ENCODE measurements around the gene SUMF1. TPM values are rescaled to one million over a fixed set of nuclear protein-coding genes. Genes with fewer than 3 reads are reported as not detected.

Gene SUMF1
- 27.9 and 49.6 TPM in 2 replicates for total RNA-seq (ENCODE audit: low replicate concordance)
- long read RNA-seq, transcript SUMF1-202 (8 exons, 1,447 nt) = minor isoform, 7 of 300 reads
- long read RNA-seq, transcript SUMF1-201 (9 exons, 2,159 nt) = major isoform, 246 of 300 reads
- long read RNA-seq, transcript SUMF1-203 (8 exons, 1,128 nt) = minor isoform, 8 of 300 reads
- long read RNA-seq, partial matches to known transcripts = 18 of 300 reads
- long read RNA-seq, other reads (novel, unspliced or antisense) = 20 of 300 reads

GRCh38 chr3:4466741-4467521 is at the start of gene SUMF1:
TSS of gene SUMF1 (minus strand) at chr3:4467269. CDS start at chr3:4467245, 24 bp downstream.
- H3K36me3 Mint-ChIP-seq = no peaks in the 10 kb centered on the region
- H3K4me3 Mint-ChIP-seq = peak within 1 kb of the TSS; percentile 95
- no peak for TF ChIP-seq CTCF (conservative IDR thresholded peaks at IDR 0.05)
- peaks cover 13% of the 10 kb centered on the region for H3K4me1 Mint-ChIP-seq (ENCODE audit: unreplicated experiment)
- peak; percentile 83 for DNase-seq (ENCODE audit: extremely low spot score, unreplicated experiment)
- H3K27me3 Mint-ChIP-seq = no peaks in the 10 kb centered on the region
- peak within 1 kb of the TSS; percentile 94 for H3K27ac Mint-ChIP-seq
- H3K9me3 Mint-ChIP-seq = no peaks in the 10 kb centered on the region

GRCh38 chr3:4515916-4516579 is 49.0 kb upstream of the SUMF1 start:
- Mint-ChIP-seq H3K4me3 (no peak overlapping the region), H3K27me3 (no peaks in the 10 kb centered on the region), H3K9me3 (no peaks in the 10 kb centered on the region), H3K27ac (peak overlapping the region; percentile 5), H3K36me3 (peaks cover 4% of the 10 kb centered on the region), H3K4me1 (ENCODE audit: unreplicated experiment) (peaks cover 54% of the 10 kb centered on the region)
- DNase-seq (ENCODE audit: extremely low spot score, unreplicated experiment) = no peak
- TF ChIP-seq CTCF (conservative IDR thresholded peaks at IDR 0.05) = no peak

DNA sequence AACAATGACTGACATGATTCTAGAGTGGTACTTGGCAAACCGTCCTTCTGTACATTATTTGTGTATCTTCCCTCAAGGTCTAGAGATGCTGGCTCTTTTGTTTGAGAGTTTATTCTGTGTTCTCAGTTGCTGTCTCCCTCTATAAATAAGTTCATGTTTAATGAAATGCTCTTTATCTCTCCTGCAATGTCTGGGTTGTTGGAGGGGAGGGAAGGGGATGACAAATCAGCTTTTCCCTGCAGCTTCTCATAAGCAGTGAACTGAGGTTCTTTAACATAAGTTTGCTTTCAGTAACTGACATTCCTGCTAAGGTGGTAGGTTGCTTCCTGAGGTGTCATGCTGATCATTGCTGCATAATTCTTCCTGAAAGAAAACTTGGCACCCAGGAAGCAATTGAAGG is 47.8 kb upstream of the SUMF1 start:
- Mint-ChIP-seq H3K27me3 (no peaks in the 10 kb centered on the region), H3K27ac (no peak overlapping the region)

DNA sequence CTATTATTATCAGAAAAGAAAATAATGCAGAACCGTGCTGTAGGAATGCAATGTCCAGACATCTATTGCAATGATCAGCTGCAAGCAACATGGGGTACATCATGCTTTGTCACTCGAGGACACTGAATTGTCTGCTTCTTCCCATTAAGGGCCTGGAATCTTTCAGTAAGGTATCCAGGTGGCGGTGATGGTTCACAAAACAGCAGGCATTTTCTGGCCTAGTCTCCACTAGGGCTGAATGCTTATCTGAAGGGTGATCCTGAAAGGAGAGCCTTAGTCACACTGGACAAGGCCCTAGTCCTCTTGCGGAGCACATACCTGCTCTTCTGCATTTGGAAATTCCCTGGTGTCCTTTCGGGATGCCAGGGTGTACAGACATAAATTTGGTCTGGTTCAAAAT is 47.3 kb upstream of the SUMF1 start:
- H3K27me3 Mint-ChIP-seq = no peaks in the 10 kb centered on the region
- no peaks in the 10 kb centered on the region for H3K9me3 Mint-ChIP-seq
- no peak for TF ChIP-seq CTCF (conservative IDR thresholded peaks at IDR 0.05)
- peaks cover 8% of the 10 kb centered on the region for H3K36me3 Mint-ChIP-seq
- no peak overlapping the region for H3K4me3 Mint-ChIP-seq
- H3K27ac Mint-ChIP-seq = no peak overlapping the region
- no peak for DNase-seq (ENCODE audit: extremely low spot score, unreplicated experiment)
- H3K4me1 Mint-ChIP-seq (ENCODE audit: unreplicated experiment) = peaks cover 68% of the 10 kb centered on the region

More for the DNA sequence above, 47.8 kb upstream of the SUMF1 start:
- DNase-seq (ENCODE audit: extremely low spot score, unreplicated experiment) = no peak
- peaks cover 12% of the 10 kb centered on the region for H3K36me3 Mint-ChIP-seq
- H3K4me1 Mint-ChIP-seq (ENCODE audit: unreplicated experiment) = peaks cover 65% of the 10 kb centered on the region
- no peaks in the 10 kb centered on the region for H3K9me3 Mint-ChIP-seq
- TF ChIP-seq CTCF (conservative IDR thresholded peaks at IDR 0.05) = no peak
- no peak overlapping the region for H3K4me3 Mint-ChIP-seq

- Mint-ChIP-seq H3K4me1 (ENCODE audit: unreplicated experiment) (peaks cover 74% of the 10 kb centered on the region), H3K27ac (peak overlapping the region; percentile 41), H3K27me3 (no peaks in the 10 kb centered on the region), H3K9me3 (no peaks in the 10 kb centered on the region), H3K36me3 (peaks cover 12% of the 10 kb centered on the region), H3K4me3 (peak overlapping the region; percentile 12)
- DNase-seq (ENCODE audit: extremely low spot score, unreplicated experiment) = no peak
- TF ChIP-seq CTCF (conservative IDR thresholded peaks at IDR 0.05) = no peak
Measured at GRCh38 chr3:4512895-4513616, 46.0 kb upstream of the SUMF1 start.

All from type B pancreatic cell (in vitro differentiated cells).